HEK293 (cell line): Measurements from ENCODE around the gene SMAGP.

Experiments used
- CTCF ChIA-PET: fragments of 350-600 bp; formaldehyde crosslinking; extraction: SDS; loops from one replicate; lab custom pipeline; 2021; ENCODE audit warnings: antibody characterized with exemption; lab: Yijun Ruan, JAX
- POLR2A ChIA-PET: fragments of 300-600 bp; formaldehyde crosslinking; extraction: SDS; loops from one replicate; lab custom pipeline; 2020; ENCODE audit warnings: antibody characterized with exemption, inconsistent platforms; lab: Yijun Ruan, JAX
- H3K27ac ChIP-seq: fragments of 200-500 bp; sonication (Bioruptor generic); 2 replicates; pipeline ENCODE4 v1.5.1; 2014; ENCODE audit warnings: low read depth, low read length, control low read depth, inconsistent platforms; ENCODE audit errors: extremely low read depth
- H3K36me3 ChIP-seq, 2 experiments: fragments of 200-500 bp in 1 of 2; sonication (Bioruptor generic) in 1 of 2; 1 replicate in 1 of 2; 2 replicates in 1 of 2; pipeline ENCODE4 v1.5.1; 2014 to 2017; ENCODE audit warnings: inconsistent platforms in 2 of 2, low read length in 2 of 2; ENCODE audit not compliant: control insufficient read depth in 2 of 2, insufficient read depth in 1 of 2
- H3K4me1 ChIP-seq: fragments of 200-500 bp; sonication (Bioruptor generic); 2 replicates; pipeline ENCODE4 v1.5.1; 2014; ENCODE audit warnings: mild to moderate bottlenecking, low read length, inconsistent platforms; ENCODE audit not compliant: control insufficient read depth, insufficient read depth
- H3K4me3 ChIP-seq: 2 replicates; pipeline ENCODE4 v1.5.1; 2011; ENCODE audit warnings: low read depth, mild to moderate bottlenecking, control low read depth, low read length, moderate library complexity
- H3K9me3 ChIP-seq: fragments of 200-500 bp; sonication (Bioruptor generic); 2 replicates; pipeline ENCODE4 v1.5.1; 2014; ENCODE audit warnings: low read depth, low read length, inconsistent platforms; ENCODE audit not compliant: control insufficient read depth, insufficient read depth
- GLIS1 ChIP-seq: fragments of 450-650 bp; formaldehyde crosslinking; IDR thresholded peaks from 2 replicates; pipeline ENCODE4 v1.5.1; 2016; ENCODE audit warnings: missing biosample characterization, missing genetic modification characterization
- KLF1 ChIP-seq: fragments of 450-650 bp; formaldehyde crosslinking; IDR thresholded peaks from 2 replicates; pipeline ENCODE4 v1.5.1; 2016; ENCODE audit warnings: missing biosample characterization, missing genetic modification characterization
- MZF1 ChIP-seq: fragments of 450-650 bp; formaldehyde crosslinking; IDR thresholded peaks from 2 replicates; pipeline ENCODE4 v1.5.1; 2017; ENCODE audit warnings: missing biosample characterization, missing genetic modification characterization, borderline replicate concordance
- SALL2 ChIP-seq: fragments of 450-650 bp; formaldehyde crosslinking; IDR thresholded peaks from 2 replicates; pipeline ENCODE4 v1.5.0; 2017; ENCODE audit warnings: missing biosample characterization, mild to moderate bottlenecking, missing genetic modification characterization, borderline replicate concordance
- SCRT1 ChIP-seq: fragments of 450-650 bp; formaldehyde crosslinking; IDR thresholded peaks from 2 replicates; pipeline ENCODE4 v1.5.1; 2016; ENCODE audit warnings: missing biosample characterization, missing genetic modification characterization, borderline replicate concordance
- SP2 ChIP-seq: fragments of 450-650 bp; formaldehyde crosslinking; IDR thresholded peaks from 2 replicates; pipeline ENCODE4 v1.5.1; 2016; ENCODE audit warnings: missing biosample characterization, missing genetic modification characterization
- ZBTB17 ChIP-seq: fragments of 450-650 bp; formaldehyde crosslinking; IDR thresholded peaks from 2 replicates; pipeline ENCODE4 v1.5.1; 2016; ENCODE audit warnings: missing biosample characterization, missing genetic modification characterization
- ZEB2 ChIP-seq: fragments of 450-650 bp; formaldehyde crosslinking; IDR thresholded peaks from 2 replicates; pipeline ENCODE4 v1.5.1; 2016; ENCODE audit warnings: missing biosample characterization, missing genetic modification characterization
- ZFP37 ChIP-seq: fragments of 450-650 bp; formaldehyde crosslinking; IDR thresholded peaks from 2 replicates; pipeline ENCODE4 v1.5.1; 2016; ENCODE audit warnings: missing biosample characterization, missing genetic modification characterization
- ZIC2 ChIP-seq: fragments of 450-650 bp; formaldehyde crosslinking; IDR thresholded peaks from 2 replicates; pipeline ENCODE4 v1.5.1; 2016; ENCODE audit warnings: missing biosample characterization, missing genetic modification characterization
- ZNF10 ChIP-seq: fragments of 450-650 bp; formaldehyde crosslinking; IDR thresholded peaks from 2 replicates; pipeline ENCODE4 v1.5.1; 2017; ENCODE audit warnings: missing biosample characterization, missing genetic modification characterization
- ZNF169 ChIP-seq: fragments of 450-650 bp; formaldehyde crosslinking; IDR thresholded peaks from 2 replicates; pipeline ENCODE4 v1.5.1; 2016; ENCODE audit warnings: missing biosample characterization, missing genetic modification characterization
- ZNF239 ChIP-seq: fragments of 450-650 bp; formaldehyde crosslinking; IDR thresholded peaks from 2 replicates; pipeline ENCODE4 v1.5.1; 2016; ENCODE audit warnings: missing biosample characterization, missing genetic modification characterization
- ZNF302 ChIP-seq: fragments of 450-650 bp; formaldehyde crosslinking; IDR thresholded peaks from 2 replicates; pipeline ENCODE4 v1.5.1; 2016; ENCODE audit warnings: missing biosample characterization, missing genetic modification characterization, low read depth
- ZNF341 ChIP-seq: fragments of 450-650 bp; formaldehyde crosslinking; IDR thresholded peaks from 2 replicates; pipeline ENCODE4; 2016; ENCODE audit warnings: low read depth, missing biosample characterization, missing genetic modification characterization
- ZNF354C ChIP-seq: fragments of 450-650 bp; formaldehyde crosslinking; IDR thresholded peaks from 2 replicates; pipeline ENCODE4 v1.5.1; 2016; ENCODE audit warnings: missing biosample characterization, missing genetic modification characterization, low read depth, borderline replicate concordance
- ZNF549 ChIP-seq: fragments of 450-650 bp; IDR thresholded peaks from 2 replicates; pipeline ENCODE4 v1.5.1; 2018; ENCODE audit warnings: missing biosample characterization, missing genetic modification characterization, mild to moderate bottlenecking, inconsistent platforms, moderate library complexity
- ZNF558 ChIP-seq: fragments of 450-650 bp; formaldehyde crosslinking; IDR thresholded peaks from 2 replicates; pipeline ENCODE4 v1.5.1; 2016; ENCODE audit warnings: missing biosample characterization, missing genetic modification characterization
- ZNF585B ChIP-seq: fragments of 450-650 bp; formaldehyde crosslinking; IDR thresholded peaks from 2 replicates; pipeline ENCODE4 v1.5.1; 2016; ENCODE audit warnings: missing biosample characterization, missing genetic modification characterization
- ZNF621 ChIP-seq: fragments of 450-650 bp; formaldehyde crosslinking; IDR thresholded peaks from 2 replicates; pipeline ENCODE4 v1.5.1; 2017; ENCODE audit warnings: missing biosample characterization, missing genetic modification characterization
- ZNF626 ChIP-seq: fragments of 450-650 bp; sonication (Bioruptor Pico); formaldehyde crosslinking; IDR thresholded peaks from 2 replicates; pipeline ENCODE4 v1.5.1; 2018; ENCODE audit warnings: missing biosample characterization, missing genetic modification characterization, inconsistent platforms
- ZNF830 ChIP-seq: fragments of 450-650 bp; IDR thresholded peaks from 2 replicates; pipeline ENCODE4 v1.5.0; 2018; ENCODE audit warnings: missing biosample characterization, missing genetic modification characterization, low read depth, mild to moderate bottlenecking, moderate library complexity
- TF ChIP-seq, protein P1 (sequence below): fragments of 450-650 bp; formaldehyde crosslinking; IDR thresholded peaks from 2 replicates; pipeline ENCODE4 v1.5.1; 2016; ENCODE audit warnings: missing biosample characterization, missing genetic modification characterization, borderline replicate concordance
- TF ChIP-seq, protein P2 (sequence below): fragments of 450-650 bp; formaldehyde crosslinking; IDR thresholded peaks from 2 replicates; pipeline ENCODE4 v1.5.1; 2016; ENCODE audit warnings: missing biosample characterization, missing genetic modification characterization
- TF ChIP-seq, protein P3 (sequence below): fragments of 450-650 bp; formaldehyde crosslinking; IDR thresholded peaks from 2 replicates; pipeline ENCODE4 v1.5.1; 2016; ENCODE audit warnings: missing biosample characterization, missing genetic modification characterization
- TF ChIP-seq, protein P4 (sequence below): fragments of 450-650 bp; formaldehyde crosslinking; IDR thresholded peaks from 2 replicates; pipeline ENCODE4 v1.5.1; 2016; ENCODE audit warnings: missing biosample characterization, missing genetic modification characterization
- TF ChIP-seq, protein P5 (sequence below): fragments of 450-650 bp; formaldehyde crosslinking; IDR thresholded peaks from 2 replicates; pipeline ENCODE4; 2016; ENCODE audit warnings: missing biosample characterization, missing genetic modification characterization

The SMAGP gene

DNA sequence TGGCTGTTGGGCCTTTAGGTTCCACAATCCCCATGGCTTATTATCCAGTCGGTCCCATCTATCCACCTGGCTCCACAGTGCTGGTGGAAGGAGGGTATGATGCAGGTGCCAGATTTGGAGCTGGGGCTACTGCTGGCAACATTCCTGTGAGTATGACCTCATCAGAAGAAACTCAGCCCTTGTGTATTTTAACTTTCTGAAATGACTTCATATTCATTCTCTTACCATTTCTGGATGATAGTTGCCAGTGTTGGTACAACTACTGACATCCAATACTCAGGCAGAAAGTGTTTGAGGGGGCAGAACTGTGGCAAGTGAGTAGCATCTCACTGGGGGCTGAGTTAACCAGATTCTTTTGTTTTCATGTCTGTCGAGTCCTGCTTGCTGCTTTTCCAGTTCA lies 29.2 kb downstream of the SMAGP start:
- peaks cover 24 to 54% of the 10 kb centered on the region in 2 experiments for H3K36me3 ChIP-seq
- no peak overlapping the region for H3K27ac ChIP-seq
- TF ChIP-seq ZNF341 (tag by site-specific recombination) (no peak), ZNF549 (tag by site-specific recombination) (no peak), GLIS1 (tag by site-specific recombination) (no peak), SP2 (no peak), ZFP37 (tag by site-specific recombination) (no peak), ZNF302 (tag by site-specific recombination) (no peak), ZNF239 (no peak), MZF1 (tag by site-specific recombination) (no peak), SALL2 (tag by site-specific recombination) (no peak), ZNF626 (tag by site-specific recombination) (no peak), ZIC2 (tag by site-specific recombination) (no peak), ZNF169 (no peak), ZEB2 (tag by site-specific recombination) (0 out of 2 replicates have a peak, but pooled peaks have one; percentile 25), ZNF621 (tag by site-specific recombination) (no peak), ZNF354C (tag by site-specific recombination) (no peak), KLF1 (tag by site-specific recombination) (no peak), ZNF830 (no peak), ZNF585B (tag by site-specific recombination) (no peak), ZBTB17 (peak; percentile 48; the same call in 1 of the 2 replicates), ZNF558 (0 out of 2 replicates have a peak, but pooled peaks have one; percentile 34), ZNF10 (no peak), SCRT1 (tag by site-specific recombination) (no peak)
- TF ChIP-seq, protein P1, sequence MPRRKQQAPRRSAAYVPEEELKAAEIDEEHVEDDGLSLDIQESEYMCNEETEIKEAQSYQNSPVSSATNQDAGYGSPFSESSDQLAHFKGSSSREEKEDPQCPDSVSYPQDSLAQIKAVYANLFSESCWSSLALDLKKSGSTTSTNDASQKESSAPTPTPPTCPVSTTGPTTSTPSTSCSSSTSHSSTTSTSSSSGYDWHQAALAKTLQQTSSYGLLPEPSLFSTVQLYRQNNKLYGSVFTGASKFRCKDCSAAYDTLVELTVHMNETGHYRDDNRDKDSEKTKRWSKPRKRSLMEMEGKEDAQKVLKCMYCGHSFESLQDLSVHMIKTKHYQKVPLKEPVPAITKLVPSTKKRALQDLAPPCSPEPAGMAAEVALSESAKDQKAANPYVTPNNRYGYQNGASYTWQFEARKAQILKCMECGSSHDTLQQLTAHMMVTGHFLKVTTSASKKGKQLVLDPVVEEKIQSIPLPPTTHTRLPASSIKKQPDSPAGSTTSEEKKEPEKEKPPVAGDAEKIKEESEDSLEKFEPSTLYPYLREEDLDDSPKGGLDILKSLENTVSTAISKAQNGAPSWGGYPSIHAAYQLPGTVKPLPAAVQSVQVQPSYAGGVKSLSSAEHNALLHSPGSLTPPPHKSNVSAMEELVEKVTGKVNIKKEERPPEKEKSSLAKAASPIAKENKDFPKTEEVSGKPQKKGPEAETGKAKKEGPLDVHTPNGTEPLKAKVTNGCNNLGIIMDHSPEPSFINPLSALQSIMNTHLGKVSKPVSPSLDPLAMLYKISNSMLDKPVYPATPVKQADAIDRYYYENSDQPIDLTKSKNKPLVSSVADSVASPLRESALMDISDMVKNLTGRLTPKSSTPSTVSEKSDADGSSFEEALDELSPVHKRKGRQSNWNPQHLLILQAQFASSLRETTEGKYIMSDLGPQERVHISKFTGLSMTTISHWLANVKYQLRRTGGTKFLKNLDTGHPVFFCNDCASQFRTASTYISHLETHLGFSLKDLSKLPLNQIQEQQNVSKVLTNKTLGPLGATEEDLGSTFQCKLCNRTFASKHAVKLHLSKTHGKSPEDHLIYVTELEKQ (tag by site-specific recombination), result no peak
- TF ChIP-seq, protein P2, sequence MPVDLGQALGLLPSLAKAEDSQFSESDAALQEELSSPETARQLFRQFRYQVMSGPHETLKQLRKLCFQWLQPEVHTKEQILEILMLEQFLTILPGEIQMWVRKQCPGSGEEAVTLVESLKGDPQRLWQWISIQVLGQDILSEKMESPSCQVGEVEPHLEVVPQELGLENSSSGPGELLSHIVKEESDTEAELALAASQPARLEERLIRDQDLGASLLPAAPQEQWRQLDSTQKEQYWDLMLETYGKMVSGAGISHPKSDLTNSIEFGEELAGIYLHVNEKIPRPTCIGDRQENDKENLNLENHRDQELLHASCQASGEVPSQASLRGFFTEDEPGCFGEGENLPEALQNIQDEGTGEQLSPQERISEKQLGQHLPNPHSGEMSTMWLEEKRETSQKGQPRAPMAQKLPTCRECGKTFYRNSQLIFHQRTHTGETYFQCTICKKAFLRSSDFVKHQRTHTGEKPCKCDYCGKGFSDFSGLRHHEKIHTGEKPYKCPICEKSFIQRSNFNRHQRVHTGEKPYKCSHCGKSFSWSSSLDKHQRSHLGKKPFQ (tag by site-specific recombination), result no peak
- TF ChIP-seq, protein P3, sequence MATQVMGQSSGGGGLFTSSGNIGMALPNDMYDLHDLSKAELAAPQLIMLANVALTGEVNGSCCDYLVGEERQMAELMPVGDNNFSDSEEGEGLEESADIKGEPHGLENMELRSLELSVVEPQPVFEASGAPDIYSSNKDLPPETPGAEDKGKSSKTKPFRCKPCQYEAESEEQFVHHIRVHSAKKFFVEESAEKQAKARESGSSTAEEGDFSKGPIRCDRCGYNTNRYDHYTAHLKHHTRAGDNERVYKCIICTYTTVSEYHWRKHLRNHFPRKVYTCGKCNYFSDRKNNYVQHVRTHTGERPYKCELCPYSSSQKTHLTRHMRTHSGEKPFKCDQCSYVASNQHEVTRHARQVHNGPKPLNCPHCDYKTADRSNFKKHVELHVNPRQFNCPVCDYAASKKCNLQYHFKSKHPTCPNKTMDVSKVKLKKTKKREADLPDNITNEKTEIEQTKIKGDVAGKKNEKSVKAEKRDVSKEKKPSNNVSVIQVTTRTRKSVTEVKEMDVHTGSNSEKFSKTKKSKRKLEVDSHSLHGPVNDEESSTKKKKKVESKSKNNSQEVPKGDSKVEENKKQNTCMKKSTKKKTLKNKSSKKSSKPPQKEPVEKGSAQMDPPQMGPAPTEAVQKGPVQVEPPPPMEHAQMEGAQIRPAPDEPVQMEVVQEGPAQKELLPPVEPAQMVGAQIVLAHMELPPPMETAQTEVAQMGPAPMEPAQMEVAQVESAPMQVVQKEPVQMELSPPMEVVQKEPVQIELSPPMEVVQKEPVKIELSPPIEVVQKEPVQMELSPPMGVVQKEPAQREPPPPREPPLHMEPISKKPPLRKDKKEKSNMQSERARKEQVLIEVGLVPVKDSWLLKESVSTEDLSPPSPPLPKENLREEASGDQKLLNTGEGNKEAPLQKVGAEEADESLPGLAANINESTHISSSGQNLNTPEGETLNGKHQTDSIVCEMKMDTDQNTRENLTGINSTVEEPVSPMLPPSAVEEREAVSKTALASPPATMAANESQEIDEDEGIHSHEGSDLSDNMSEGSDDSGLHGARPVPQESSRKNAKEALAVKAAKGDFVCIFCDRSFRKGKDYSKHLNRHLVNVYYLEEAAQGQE (tag by site-specific recombination), result no peak
- TF ChIP-seq, protein P4, sequence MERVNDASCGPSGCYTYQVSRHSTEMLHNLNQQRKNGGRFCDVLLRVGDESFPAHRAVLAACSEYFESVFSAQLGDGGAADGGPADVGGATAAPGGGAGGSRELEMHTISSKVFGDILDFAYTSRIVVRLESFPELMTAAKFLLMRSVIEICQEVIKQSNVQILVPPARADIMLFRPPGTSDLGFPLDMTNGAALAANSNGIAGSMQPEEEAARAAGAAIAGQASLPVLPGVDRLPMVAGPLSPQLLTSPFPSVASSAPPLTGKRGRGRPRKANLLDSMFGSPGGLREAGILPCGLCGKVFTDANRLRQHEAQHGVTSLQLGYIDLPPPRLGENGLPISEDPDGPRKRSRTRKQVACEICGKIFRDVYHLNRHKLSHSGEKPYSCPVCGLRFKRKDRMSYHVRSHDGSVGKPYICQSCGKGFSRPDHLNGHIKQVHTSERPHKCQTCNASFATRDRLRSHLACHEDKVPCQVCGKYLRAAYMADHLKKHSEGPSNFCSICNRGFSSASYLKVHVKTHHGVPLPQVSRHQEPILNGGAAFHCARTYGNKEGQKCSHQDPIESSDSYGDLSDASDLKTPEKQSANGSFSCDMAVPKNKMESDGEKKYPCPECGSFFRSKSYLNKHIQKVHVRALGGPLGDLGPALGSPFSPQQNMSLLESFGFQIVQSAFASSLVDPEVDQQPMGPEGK (tag by site-specific recombination), result no peak
- TF ChIP-seq, protein P5, sequence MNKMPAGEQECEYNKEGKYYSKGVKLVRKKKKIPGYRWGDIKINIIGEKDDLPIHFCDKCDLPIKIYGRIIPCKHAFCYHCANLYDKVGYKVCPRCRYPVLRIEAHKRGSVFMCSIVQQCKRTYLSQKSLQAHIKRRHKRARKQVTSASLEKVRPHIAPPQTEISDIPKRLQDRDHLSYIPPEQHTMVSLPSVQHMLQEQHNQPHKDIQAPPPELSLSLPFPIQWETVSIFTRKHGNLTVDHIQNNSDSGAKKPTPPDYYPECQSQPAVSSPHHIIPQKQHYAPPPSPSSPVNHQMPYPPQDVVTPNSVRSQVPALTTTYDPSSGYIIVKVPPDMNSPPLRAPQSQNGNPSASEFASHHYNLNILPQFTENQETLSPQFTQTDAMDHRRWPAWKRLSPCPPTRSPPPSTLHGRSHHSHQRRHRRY, result no peak

More for the DNA sequence above, 29.2 kb downstream of the SMAGP start:
- ChIA-PET CTCF (interaction anchor here (0.6 to 3.0 kb wide), 3 partner anchors 12 to 586 kb away, joined by 4 to 19 read pairs (median 4); no protein-coding TSS in a partner anchor), POLR2A (interaction anchor here (0.5 to 1.8 kb wide), 3 partner anchors 8 to 158 kb away, joined by 3 to 9 read pairs (median 7); partner anchors contain the start of genes CSRNP2 and POU6F1)
- H3K4me1 ChIP-seq, result no peaks in the 10 kb centered on the region
- no peak overlapping the region for H3K4me3 ChIP-seq
- H3K9me3 ChIP-seq, result no peaks in the 10 kb centered on the region
